Vagina (tissue), 2 donors: ENCODE measurements around the gene WAC. TPM values are rescaled to one million over a fixed set of nuclear protein-coding genes. Genes with fewer than 3 reads are reported as not detected.

Experiments used
- DNase-seq, 2 donors: peaks; one replicate each; pipeline ENCODE4 v3.0.0-alpha.2; 2017; ENCODE audit errors: extremely low spot score in 2 of 2
- H3K27ac ChIP-seq: fragments of 200-600 bp; sonication (generic); one replicate; pipeline ENCODE4 v1.5.1; 2019
- H3K27me3 ChIP-seq: fragments of 200-600 bp; sonication (generic); one replicate; pipeline ENCODE4 v1.5.1; 2019
- H3K36me3 ChIP-seq, 2 donors: fragments of 200-600 bp; sonication (generic); one replicate each; pipeline ENCODE4 v1.5.1; 2017 to 2019
- H3K4me1 ChIP-seq: fragments of 200-600 bp; sonication (generic); one replicate; pipeline ENCODE4 v1.5.1; 2019
- H3K4me3 ChIP-seq, 2 donors: fragments of 200-600 bp; sonication (generic); 1 replicate in 1 of 2; 2 replicates in 1 of 2; pipeline ENCODE4 v1.5.1; 2016 to 2019
- H3K9me3 ChIP-seq: fragments of 200-600 bp; sonication (generic); one replicate; pipeline ENCODE4 v1.5.1; 2019
- CTCF ChIP-seq, 3 experiments: fragments of 450-650 bp in 2 of 3; fragments of 200-600 bp in 1 of 3; sonication (generic) in 1 of 3; IDR thresholded peaks; one replicate each; pipeline ENCODE4 v1.5.1; 2017 to 2019; ENCODE audit warnings: antibody characterized with exemption in 3 of 3, mild to moderate bottlenecking in 2 of 3, moderate library complexity in 2 of 3
- POLR2A ChIP-seq, 2 donors: fragments of 450-650 bp; IDR thresholded peaks; one replicate each; pipeline ENCODE4 v1.6.1; 2017; ENCODE audit warnings: antibody characterized with exemption in 2 of 2, mild to moderate bottlenecking in 2 of 2, moderate library complexity in 2 of 2
- POLR2AphosphoS5 ChIP-seq, 2 donors: sonication (generic); formaldehyde crosslinking; IDR thresholded peaks; one replicate each; pipeline ENCODE4 v1.9.0; 2017; ENCODE audit warnings: antibody characterized with exemption in 2 of 2, mild to moderate bottlenecking in 2 of 2, low read depth in 1 of 2; ENCODE audit not compliant: insufficient read depth in 1 of 2
- intact Hi-C: fragments of 100-400 bp; cut with DNase I; formaldehyde crosslinking; loops from one replicate; pipeline ENCODE4 v1.15.1; 2023
- total RNA-seq: library from RNA; depleted of rRNA; stranded (reverse); fragments of >200 nt; gene quantifications from one replicate; pipeline ENCODE4 v1.2.3, GENCODE V29; 2016

WAC gene
- total RNA-seq, 1 donor from 2014 or later: 112 TPM

GRCh38 chr10:28542728-28543127 lies 9.8 kb downstream of the WAC start:
- Histone ChIP-seq H3K4me3 (no peak overlapping the region), H3K36me3 (peaks cover 0 to 27% of the 10 kb centered on the region in 2 donors), H3K27ac (no peak overlapping the region), H3K9me3 (no peaks in the 10 kb centered on the region), H3K4me1 (peaks cover 68% of the 10 kb centered on the region), H3K27me3 (no peaks in the 10 kb centered on the region)
- TF ChIP-seq POLR2AphosphoS5 (IDR thresholded peaks at IDR 0.05; ENCODE audit: insufficient read depth in 1 of 2, low read depth in 1 of 2): no peak
- no peak for TF ChIP-seq CTCF (IDR thresholded peaks at IDR 0.05)
- TF ChIP-seq POLR2A (IDR thresholded peaks at IDR 0.05): no peak
- intact Hi-C loops: no loop called here
- DNase-seq: no peak

GRCh38 chr10:28544058-28544457 lies 11.1 kb downstream of the WAC start:
- TF ChIP-seq POLR2A (IDR thresholded peaks at IDR 0.05) (no peak), POLR2AphosphoS5 (IDR thresholded peaks at IDR 0.05; ENCODE audit: insufficient read depth in 1 of 2, low read depth in 1 of 2) (no peak), CTCF (IDR thresholded peaks at IDR 0.05) (no peak)
- intact Hi-C loops: no loop called here
- Histone ChIP-seq H3K9me3 (no peaks in the 10 kb centered on the region), H3K4me1 (peaks cover 68% of the 10 kb centered on the region), H3K27ac (no peak overlapping the region), H3K36me3 (peaks cover 0 to 21% of the 10 kb centered on the region in 2 donors), H3K27me3 (no peaks in the 10 kb centered on the region), H3K4me3 (no peak overlapping the region)
- DNase-seq: no peak

GRCh38 chr10:28545967-28546644 lies 13.2 kb downstream of the WAC start:
- Histone ChIP-seq H3K27me3 (no peaks in the 10 kb centered on the region), H3K9me3 (no peaks in the 10 kb centered on the region), H3K4me3 (no peak overlapping the region), H3K27ac (no peak overlapping the region), H3K36me3 (peaks cover 0 to 28% of the 10 kb centered on the region in 2 donors), H3K4me1 (peaks cover 77% of the 10 kb centered on the region)
- DNase-seq: no peak
- no peak for TF ChIP-seq CTCF (IDR thresholded peaks at IDR 0.05)
- TF ChIP-seq POLR2AphosphoS5 (IDR thresholded peaks at IDR 0.05; ENCODE audit: insufficient read depth in 1 of 2, low read depth in 1 of 2): no peak
- TF ChIP-seq POLR2A (IDR thresholded peaks at IDR 0.05): no peak
- intact Hi-C loops: no loop called here

GRCh38 chr10:28548781-28549498 lies 16.0 kb downstream of the WAC start:
- Histone ChIP-seq H3K4me1 (peaks cover 81% of the 10 kb centered on the region), H3K27me3 (no peaks in the 10 kb centered on the region), H3K36me3 (peaks cover 0 to 22% of the 10 kb centered on the region in 2 donors), H3K4me3 (no peak overlapping the region), H3K27ac (no peak overlapping the region), H3K9me3 (no peaks in the 10 kb centered on the region)
- intact Hi-C loops: no loop called here
- TF ChIP-seq POLR2A (IDR thresholded peaks at IDR 0.05) (no peak), CTCF (IDR thresholded peaks at IDR 0.05) (no peak), POLR2AphosphoS5 (IDR thresholded peaks at IDR 0.05; ENCODE audit: insufficient read depth in 1 of 2, low read depth in 1 of 2) (no peak)
- no peak for DNase-seq

- intact Hi-C loops: no loop called here
- Histone ChIP-seq H3K27ac (no peak overlapping the region), H3K36me3 (peaks cover 0 to 30% of the 10 kb centered on the region in 2 donors), H3K4me3 (no peak overlapping the region), H3K4me1 (peaks cover 79% of the 10 kb centered on the region), H3K27me3 (no peaks in the 10 kb centered on the region), H3K9me3 (no peaks in the 10 kb centered on the region)
- DNase-seq: no peak
- TF ChIP-seq CTCF (IDR thresholded peaks at IDR 0.05): no peak
- TF ChIP-seq POLR2AphosphoS5 (IDR thresholded peaks at IDR 0.05; ENCODE audit: insufficient read depth in 1 of 2, low read depth in 1 of 2): no peak
- no peak for TF ChIP-seq POLR2A (IDR thresholded peaks at IDR 0.05)
Observed at GRCh38 chr10:28551086-28551485, 18.2 kb downstream of the WAC start.
